ENCODE data around the gene HPGD.

HPGD gene

GRCh38 chr4:174524242-174524641 is 2.0 kb upstream of the HPGD start:
- TF ChIP-seq, protein P1, sequence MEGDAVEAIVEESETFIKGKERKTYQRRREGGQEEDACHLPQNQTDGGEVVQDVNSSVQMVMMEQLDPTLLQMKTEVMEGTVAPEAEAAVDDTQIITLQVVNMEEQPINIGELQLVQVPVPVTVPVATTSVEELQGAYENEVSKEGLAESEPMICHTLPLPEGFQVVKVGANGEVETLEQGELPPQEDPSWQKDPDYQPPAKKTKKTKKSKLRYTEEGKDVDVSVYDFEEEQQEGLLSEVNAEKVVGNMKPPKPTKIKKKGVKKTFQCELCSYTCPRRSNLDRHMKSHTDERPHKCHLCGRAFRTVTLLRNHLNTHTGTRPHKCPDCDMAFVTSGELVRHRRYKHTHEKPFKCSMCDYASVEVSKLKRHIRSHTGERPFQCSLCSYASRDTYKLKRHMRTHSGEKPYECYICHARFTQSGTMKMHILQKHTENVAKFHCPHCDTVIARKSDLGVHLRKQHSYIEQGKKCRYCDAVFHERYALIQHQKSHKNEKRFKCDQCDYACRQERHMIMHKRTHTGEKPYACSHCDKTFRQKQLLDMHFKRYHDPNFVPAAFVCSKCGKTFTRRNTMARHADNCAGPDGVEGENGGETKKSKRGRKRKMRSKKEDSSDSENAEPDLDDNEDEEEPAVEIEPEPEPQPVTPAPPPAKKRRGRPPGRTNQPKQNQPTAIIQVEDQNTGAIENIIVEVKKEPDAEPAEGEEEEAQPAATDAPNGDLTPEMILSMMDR (IDR thresholded peaks at IDR 0.05) = no peak

GRCh38 chr4:174523025-174523693 is 871 bp upstream of the HPGD start:
- TF ChIP-seq, protein P1 (IDR thresholded peaks at IDR 0.05) = no peak

GRCh38 chr4:174521800-174522182 is 497 bp downstream of the HPGD start:
- TF ChIP-seq, protein P1 (IDR thresholded peaks at IDR 0.05) = no peak

DNA sequence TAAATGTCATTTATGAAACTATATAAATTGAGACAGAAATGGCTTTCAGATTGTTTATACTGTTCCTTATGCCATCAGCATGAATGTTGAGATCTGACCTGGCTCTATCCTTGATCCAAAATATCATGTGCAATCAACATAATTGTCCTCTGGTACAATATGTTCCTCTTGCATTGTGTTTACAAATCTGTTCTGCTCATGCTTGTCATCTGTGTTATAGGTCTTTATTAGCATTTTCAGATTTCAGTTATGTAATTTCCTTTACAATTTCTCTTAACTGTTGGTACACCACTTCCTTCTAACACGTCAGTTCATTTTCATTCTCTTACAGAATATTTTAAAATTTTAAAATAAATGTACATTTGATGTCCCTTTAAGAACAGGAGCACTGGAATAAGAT is 1.6 kb downstream of the HPGD start:
- TF ChIP-seq, protein P1 (IDR thresholded peaks at IDR 0.05) = no peak

GRCh38 chr4:174517502-174518445 is 4.5 kb downstream of the HPGD start:
- TF ChIP-seq, protein P1 (IDR thresholded peaks at IDR 0.05) = no peak

DNA sequence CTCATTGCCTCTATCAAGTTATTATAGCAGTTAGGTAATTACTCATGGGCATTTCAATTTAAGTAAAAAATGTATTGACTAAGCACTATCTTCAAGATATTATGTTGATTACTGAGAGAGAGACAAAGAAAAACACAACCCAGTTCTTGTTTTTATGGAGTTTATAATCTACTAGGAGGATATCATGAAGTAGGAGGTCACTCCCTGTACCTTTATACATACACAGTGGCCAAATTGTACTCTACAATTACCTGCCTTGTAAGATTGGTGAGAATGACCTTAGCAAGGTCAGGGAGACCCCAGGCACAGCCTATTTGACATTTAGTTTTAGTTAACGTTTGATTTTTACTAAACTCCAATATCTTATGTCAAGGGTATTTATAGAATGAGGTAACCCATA is 5.5 kb downstream of the HPGD start:
- TF ChIP-seq, protein P1 (IDR thresholded peaks at IDR 0.05) = no peak

GRCh38 chr4:174516345-174516744 is 5.9 kb downstream of the HPGD start:
- TF ChIP-seq, protein P1 (IDR thresholded peaks at IDR 0.05) = no peak

Data from LNCAP (cell line).